HEK293 (cell line): Measurements from ENCODE around the gene SFSWAP.

Source experiments
- BCL6B ChIP-seq: fragments of 450-650 bp; formaldehyde crosslinking; IDR thresholded peaks from 2 replicates; pipeline ENCODE4 v1.5.1; 2017; ENCODE audit warnings: missing biosample characterization, missing genetic modification characterization
- GLI4 ChIP-seq: fragments of 450-650 bp; formaldehyde crosslinking; IDR thresholded peaks from 2 replicates; pipeline ENCODE4 v1.5.1; 2016; ENCODE audit warnings: missing biosample characterization, missing genetic modification characterization
- GLIS2 ChIP-seq: fragments of 450-650 bp; formaldehyde crosslinking; IDR thresholded peaks from 2 replicates; pipeline ENCODE4 v1.5.1; 2016; ENCODE audit warnings: missing biosample characterization, missing genetic modification characterization
- HOXC10 ChIP-seq: sonication (generic); formaldehyde crosslinking; IDR thresholded peaks from 2 replicates; pipeline ENCODE4 v1.8.1; 2023; ENCODE audit warnings: mild to moderate bottlenecking, missing genetic modification reagents
- MZF1 ChIP-seq: fragments of 450-650 bp; formaldehyde crosslinking; IDR thresholded peaks from 2 replicates; pipeline ENCODE4 v1.5.1; 2017; ENCODE audit warnings: missing biosample characterization, missing genetic modification characterization, borderline replicate concordance
- PRDM1 ChIP-seq: fragments of 450-650 bp; formaldehyde crosslinking; IDR thresholded peaks from 2 replicates; pipeline ENCODE4; 2016; ENCODE audit warnings: missing biosample characterization, missing genetic modification characterization
- SP2 ChIP-seq: fragments of 450-650 bp; formaldehyde crosslinking; IDR thresholded peaks from 2 replicates; pipeline ENCODE4 v1.5.1; 2016; ENCODE audit warnings: missing biosample characterization, missing genetic modification characterization
- SP7 ChIP-seq: fragments of 450-650 bp; formaldehyde crosslinking; IDR thresholded peaks from 2 replicates; pipeline ENCODE4 v1.5.1; 2016; ENCODE audit warnings: missing biosample characterization, missing genetic modification characterization
- ZBTB1 ChIP-seq: fragments of 450-650 bp; formaldehyde crosslinking; IDR thresholded peaks from 2 replicates; pipeline ENCODE4 v1.5.1; 2016; ENCODE audit warnings: missing biosample characterization, missing genetic modification characterization
- ZBTB20 ChIP-seq: fragments of 450-650 bp; formaldehyde crosslinking; IDR thresholded peaks from 2 replicates; pipeline ENCODE4 v1.5.1; 2016; ENCODE audit warnings: missing biosample characterization, missing genetic modification characterization
- ZBTB21 ChIP-seq: fragments of 450-650 bp; formaldehyde crosslinking; IDR thresholded peaks from 2 replicates; pipeline ENCODE4 v1.5.1; 2017; ENCODE audit warnings: missing biosample characterization, missing genetic modification characterization
- ZFHX2 ChIP-seq: fragments of 450-650 bp; formaldehyde crosslinking; conservative IDR thresholded peaks from 2 replicates; pipeline ENCODE4 v1.5.1; 2016; ENCODE audit warnings: missing biosample characterization, missing genetic modification characterization
- ZIC2 ChIP-seq: fragments of 450-650 bp; formaldehyde crosslinking; IDR thresholded peaks from 2 replicates; pipeline ENCODE4 v1.5.1; 2016; ENCODE audit warnings: missing biosample characterization, missing genetic modification characterization
- ZNF112 ChIP-seq: fragments of 450-650 bp; formaldehyde crosslinking; IDR thresholded peaks from 2 replicates; pipeline ENCODE4 v1.5.0; 2017; ENCODE audit warnings: missing biosample characterization, missing genetic modification characterization
- ZNF121 ChIP-seq: fragments of 450-650 bp; formaldehyde crosslinking; IDR thresholded peaks from 2 replicates; pipeline ENCODE4 v1.5.1; 2016; ENCODE audit warnings: missing biosample characterization, missing genetic modification characterization
- ZNF132 ChIP-seq: fragments of 450-650 bp; formaldehyde crosslinking; IDR thresholded peaks from 2 replicates; pipeline ENCODE4 v1.5.1; 2017; ENCODE audit warnings: missing biosample characterization, missing genetic modification characterization, borderline replicate concordance
- ZNF16 ChIP-seq: fragments of 450-650 bp; formaldehyde crosslinking; IDR thresholded peaks from 2 replicates; pipeline ENCODE4 v1.5.1; 2016; ENCODE audit warnings: low read depth, missing biosample characterization, missing genetic modification characterization
- ZNF214 ChIP-seq: fragments of 450-650 bp; formaldehyde crosslinking; IDR thresholded peaks from 2 replicates; pipeline ENCODE4 v1.5.1; 2017; ENCODE audit warnings: missing biosample characterization, mild to moderate bottlenecking, missing genetic modification characterization, borderline replicate concordance
- ZNF223 ChIP-seq: fragments of 450-650 bp; formaldehyde crosslinking; IDR thresholded peaks from 2 replicates; pipeline ENCODE4 v1.5.1; 2016; ENCODE audit warnings: missing biosample characterization, missing genetic modification characterization
- ZNF274 ChIP-seq, 2 experiments: fragments of 200-500 bp in 1 of 2; fragments of 450-650 bp in 1 of 2; sonication (Bioruptor generic) in 1 of 2; formaldehyde crosslinking in 1 of 2; IDR thresholded peaks; 2 replicates each; pipeline versions ENCODE4 v1.5.1 to v1.6.1; 2014 to 2016; ENCODE audit warnings: borderline replicate concordance in 1 of 2, inconsistent platforms in 1 of 2, low read length in 1 of 2, missing biosample characterization in 1 of 2, missing genetic modification characterization in 1 of 2
- ZNF354C ChIP-seq: fragments of 450-650 bp; formaldehyde crosslinking; IDR thresholded peaks from 2 replicates; pipeline ENCODE4 v1.5.1; 2016; ENCODE audit warnings: missing biosample characterization, missing genetic modification characterization, low read depth, borderline replicate concordance
- ZNF391 ChIP-seq: fragments of 450-650 bp; formaldehyde crosslinking; IDR thresholded peaks from 2 replicates; pipeline ENCODE4 v1.5.1; 2016; ENCODE audit warnings: low read depth, missing biosample characterization, missing genetic modification characterization, borderline replicate concordance
- ZNF501 ChIP-seq: fragments of 450-650 bp; formaldehyde crosslinking; IDR thresholded peaks from 2 replicates; pipeline ENCODE4 v1.5.1; 2016; ENCODE audit warnings: missing biosample characterization, missing genetic modification characterization
- ZNF549 ChIP-seq: fragments of 450-650 bp; IDR thresholded peaks from 2 replicates; pipeline ENCODE4 v1.5.1; 2018; ENCODE audit warnings: missing biosample characterization, missing genetic modification characterization, mild to moderate bottlenecking, inconsistent platforms, moderate library complexity
- ZNF555 ChIP-seq: fragments of 450-650 bp; formaldehyde crosslinking; conservative IDR thresholded peaks from 2 replicates; pipeline ENCODE4 v1.5.1; 2017; ENCODE audit warnings: missing biosample characterization, mild to moderate bottlenecking, missing genetic modification characterization, inconsistent platforms
- ZNF571 ChIP-seq: fragments of 450-650 bp; formaldehyde crosslinking; IDR thresholded peaks from 2 replicates; pipeline ENCODE4 v1.5.0; 2017; ENCODE audit warnings: missing biosample characterization, missing genetic modification characterization
- ZNF664 ChIP-seq: fragments of 450-650 bp; formaldehyde crosslinking; IDR thresholded peaks from 2 replicates; pipeline ENCODE4 v1.5.1; 2016; ENCODE audit warnings: missing biosample characterization, missing genetic modification characterization
- ZNF747 ChIP-seq: fragments of 450-650 bp; formaldehyde crosslinking; IDR thresholded peaks from 2 replicates; pipeline ENCODE4 v1.5.1; 2016; ENCODE audit warnings: missing biosample characterization, missing genetic modification characterization
- ZSCAN16 ChIP-seq: fragments of 450-650 bp; formaldehyde crosslinking; IDR thresholded peaks from 2 replicates; pipeline ENCODE4 v1.5.1; 2016; ENCODE audit warnings: missing biosample characterization, missing genetic modification characterization
- TF ChIP-seq, protein P1 (sequence below): fragments of 450-650 bp; formaldehyde crosslinking; IDR thresholded peaks from 2 replicates; pipeline ENCODE4 v1.5.1; 2016; ENCODE audit warnings: missing biosample characterization, missing genetic modification characterization
- TF ChIP-seq, protein P2 (sequence below): fragments of 450-650 bp; formaldehyde crosslinking; IDR thresholded peaks from 2 replicates; pipeline ENCODE4 v1.5.1; 2016; ENCODE audit warnings: missing biosample characterization, missing genetic modification characterization, low read depth
- TF ChIP-seq, protein P3 (sequence below): fragments of 450-650 bp; formaldehyde crosslinking; IDR thresholded peaks from 2 replicates; pipeline ENCODE4 v1.5.1; 2016; ENCODE audit warnings: missing biosample characterization, missing genetic modification characterization
- TF ChIP-seq, protein P4 (sequence below): fragments of 450-650 bp; formaldehyde crosslinking; IDR thresholded peaks from 2 replicates; pipeline ENCODE4 v1.5.1; 2016; ENCODE audit warnings: missing biosample characterization, missing genetic modification characterization

The SFSWAP gene

GRCh38 chr12:131710464-131711457 is at the start of gene SFSWAP (continued):
- TF ChIP-seq, protein P1, sequence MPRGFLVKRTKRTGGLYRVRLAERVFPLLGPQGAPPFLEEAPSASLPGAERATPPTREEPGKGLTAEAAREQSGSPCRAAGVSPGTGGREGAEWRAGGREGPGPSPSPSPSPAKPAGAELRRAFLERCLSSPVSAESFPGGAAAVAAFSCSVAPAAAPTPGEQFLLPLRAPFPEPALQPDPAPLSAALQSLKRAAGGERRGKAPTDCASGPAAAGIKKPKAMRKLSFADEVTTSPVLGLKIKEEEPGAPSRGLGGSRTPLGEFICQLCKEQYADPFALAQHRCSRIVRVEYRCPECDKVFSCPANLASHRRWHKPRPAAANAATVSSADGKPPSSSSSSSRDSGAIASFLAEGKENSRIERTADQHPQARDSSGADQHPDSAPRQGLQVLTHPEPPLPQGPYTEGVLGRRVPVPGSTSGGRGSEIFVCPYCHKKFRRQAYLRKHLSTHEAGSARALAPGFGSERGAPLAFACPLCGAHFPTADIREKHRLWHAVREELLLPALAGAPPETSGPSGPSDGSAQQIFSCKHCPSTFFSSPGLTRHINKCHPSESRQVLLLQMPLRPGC (tag by site-specific recombination) = peak; percentile 95
- no peak for TF ChIP-seq ZNF112 (tag by site-specific recombination)
- peak; percentile 80 for TF ChIP-seq ZBTB21 (tag by site-specific recombination)
- TF ChIP-seq ZNF223 (tag by site-specific recombination) = no peak
- TF ChIP-seq ZNF132 (tag by site-specific recombination) = no peak
- TF ChIP-seq ZBTB20 (tag by site-specific recombination) = 0 out of 2 replicates have a peak, but pooled peaks have one; percentile 16
- peak; percentile 95 for TF ChIP-seq SP2 (tag by site-specific recombination)
- TF ChIP-seq, protein P2, sequence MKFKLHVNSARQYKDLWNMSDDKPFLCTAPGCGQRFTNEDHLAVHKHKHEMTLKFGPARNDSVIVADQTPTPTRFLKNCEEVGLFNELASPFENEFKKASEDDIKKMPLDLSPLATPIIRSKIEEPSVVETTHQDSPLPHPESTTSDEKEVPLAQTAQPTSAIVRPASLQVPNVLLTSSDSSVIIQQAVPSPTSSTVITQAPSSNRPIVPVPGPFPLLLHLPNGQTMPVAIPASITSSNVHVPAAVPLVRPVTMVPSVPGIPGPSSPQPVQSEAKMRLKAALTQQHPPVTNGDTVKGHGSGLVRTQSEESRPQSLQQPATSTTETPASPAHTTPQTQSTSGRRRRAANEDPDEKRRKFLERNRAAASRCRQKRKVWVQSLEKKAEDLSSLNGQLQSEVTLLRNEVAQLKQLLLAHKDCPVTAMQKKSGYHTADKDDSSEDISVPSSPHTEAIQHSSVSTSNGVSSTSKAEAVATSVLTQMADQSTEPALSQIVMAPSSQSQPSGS (tag by site-specific recombination) = no peak
- no peak; the same call in 1 of the 2 replicates for TF ChIP-seq GLI4 (tag by site-specific recombination)
- TF ChIP-seq ZNF121 (tag by site-specific recombination) = no peak
- TF ChIP-seq ZNF391 (tag by site-specific recombination) = peak; percentile 97
- no peak for TF ChIP-seq ZNF214 (tag by site-specific recombination)
- TF ChIP-seq ZNF747 (tag by site-specific recombination) = no peak
- 0 out of 2 replicates have a peak, but pooled peaks have one; percentile 39 for TF ChIP-seq ZNF664 (tag by site-specific recombination)
- no peak for TF ChIP-seq ZNF16 (tag by site-specific recombination)
- TF ChIP-seq ZBTB1 = no peak
- peak; percentile 19; the same call in 1 of the 2 replicates for TF ChIP-seq ZSCAN16 (tag by site-specific recombination)
- TF ChIP-seq, protein P3, sequence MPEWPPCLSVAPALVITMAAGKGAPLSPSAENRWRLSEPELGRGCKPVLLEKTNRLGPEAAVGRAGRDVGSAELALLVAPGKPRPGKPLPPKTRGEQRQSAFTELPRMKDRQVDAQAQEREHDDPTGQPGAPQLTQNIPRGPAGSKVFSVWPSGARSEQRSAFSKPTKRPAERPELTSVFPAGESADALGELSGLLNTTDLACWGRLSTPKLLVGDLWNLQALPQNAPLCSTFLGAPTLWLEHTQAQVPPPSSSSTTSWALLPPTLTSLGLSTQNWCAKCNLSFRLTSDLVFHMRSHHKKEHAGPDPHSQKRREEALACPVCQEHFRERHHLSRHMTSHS = 0 out of 2 replicates have a peak, but pooled peaks have one; percentile 12
- TF ChIP-seq ZFHX2 = peak; percentile 80
- no peak for TF ChIP-seq HOXC10 (CRISPR knock-in tag)
- TF ChIP-seq, protein P4, sequence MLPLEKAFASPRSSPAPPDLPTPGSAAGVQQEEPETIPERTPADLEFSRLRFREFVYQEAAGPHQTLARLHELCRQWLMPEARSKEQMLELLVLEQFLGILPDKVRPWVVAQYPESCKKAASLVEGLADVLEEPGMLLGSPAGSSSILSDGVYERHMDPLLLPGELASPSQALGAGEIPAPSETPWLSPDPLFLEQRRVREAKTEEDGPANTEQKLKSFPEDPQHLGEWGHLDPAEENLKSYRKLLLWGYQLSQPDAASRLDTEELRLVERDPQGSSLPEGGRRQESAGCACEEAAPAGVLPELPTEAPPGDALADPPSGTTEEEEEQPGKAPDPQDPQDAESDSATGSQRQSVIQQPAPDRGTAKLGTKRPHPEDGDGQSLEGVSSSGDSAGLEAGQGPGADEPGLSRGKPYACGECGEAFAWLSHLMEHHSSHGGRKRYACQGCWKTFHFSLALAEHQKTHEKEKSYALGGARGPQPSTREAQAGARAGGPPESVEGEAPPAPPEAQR (tag by site-specific recombination) = peak; percentile 85; the same call in 1 of the 2 replicates
- no peak for TF ChIP-seq MZF1
- TF ChIP-seq ZNF555 = no peak
- no peak for TF ChIP-seq BCL6B (tag by site-specific recombination)
- no peak for TF ChIP-seq ZNF354C (tag by site-specific recombination)
- TF ChIP-seq ZNF501 (tag by site-specific recombination) = peak; percentile 92; the same call in 1 of the 2 replicates
- peak; percentile 72 for TF ChIP-seq GLIS2 (tag by site-specific recombination)
- TF ChIP-seq PRDM1 = no peak
- TF ChIP-seq ZNF549 = no peak
- TF ChIP-seq ZNF274 (IDR thresholded peaks at IDR 0.05; ENCODE audit: low read length) = no peak
- TF ChIP-seq ZNF274 (tag by site-specific recombination; IDR thresholded peaks at IDR 0.05; ENCODE audit: borderline replicate concordance) = no peak
- peak; percentile 70 for TF ChIP-seq ZIC2 (tag by site-specific recombination)
- peak; percentile 94 for TF ChIP-seq SP7 (tag by site-specific recombination)
- TF ChIP-seq ZNF571 (tag by site-specific recombination) = no peak
